Smooth muscle cell (in vitro differentiated cells): ENCODE data around the gene VPS13C. TPM values are rescaled to one million over a fixed set of nuclear protein-coding genes. Genes with fewer than 3 reads are reported as not detected.
"Not testable (repeated sequence)": the region's sequence is repeated elsewhere in the genome, so short reads cannot be mapped to it uniquely, and the experiment has no call there.

Experiments used
- DNase-seq: peaks from one replicate; lab custom pipeline; 2025; ENCODE audit not compliant: unreplicated experiment; lab: John Stamatoyannopoulos, UW
- H2AFZ ChIP-seq: fragments of 200-600 bp; sonication (generic); 2 replicates; pipeline ENCODE4 v1.6.0; 2016; ENCODE audit warnings: antibody characterized with exemption, low read depth, mild to moderate bottlenecking
- H3F3A ChIP-seq: fragments of 200-600 bp; sonication (generic); 2 replicates; pipeline ENCODE4 v1.6.0; 2017; ENCODE audit warnings: antibody characterized with exemption, low read depth
- H3K27ac ChIP-seq: fragments of 200-600 bp; sonication (generic); 2 replicates; pipeline ENCODE4 v1.5.1; 2016; ENCODE audit warnings: low read depth, mild to moderate bottlenecking
- H3K27me3 ChIP-seq: fragments of 200-600 bp; sonication (generic); 2 replicates; pipeline ENCODE4 v1.6.1; 2016; ENCODE audit warnings: low read depth, mild to moderate bottlenecking
- H3K36me3 ChIP-seq: fragments of 200-600 bp; sonication (generic); 2 replicates; pipeline ENCODE4 v1.5.1; 2016; ENCODE audit warnings: low read depth
- H3K4me1 ChIP-seq: fragments of 200-600 bp; sonication (generic); 2 replicates; pipeline ENCODE4 v1.5.1; 2016; ENCODE audit warnings: low read depth
- H3K4me2 ChIP-seq: fragments of 200-600 bp; sonication (generic); 2 replicates; pipeline ENCODE4 v1.6.0; 2016; ENCODE audit warnings: mild to moderate bottlenecking
- H3K4me3 ChIP-seq: fragments of 200-600 bp; sonication (generic); 2 replicates; pipeline ENCODE4 v1.5.1; 2016; ENCODE audit warnings: mild to moderate bottlenecking
- H3K79me2 ChIP-seq: fragments of 200-600 bp; sonication (generic); 2 replicates; pipeline ENCODE4 v1.6.0; 2016; ENCODE audit warnings: low read depth, mild to moderate bottlenecking
- H3K9ac ChIP-seq: fragments of 200-600 bp; sonication (generic); 2 replicates; pipeline ENCODE4 v1.6.0; 2016; ENCODE audit warnings: low read depth
- H3K9me3 ChIP-seq: fragments of 200-600 bp; sonication (generic); replicated peaks from 2 replicates; pipeline ENCODE4 v1.5.1; 2016; ENCODE audit warnings: low read depth
- H4K20me1 ChIP-seq: fragments of 200-600 bp; sonication (generic); 2 replicates; pipeline ENCODE4 v1.6.0; 2016; ENCODE audit warnings: low read depth
- WGBS: methylation state at CpG from one replicate; pipeline ENCODE4 v1.1.7; 2016; ENCODE audit warnings: low lambda C conversion rate; 5-methylcytosine and 5-hydroxymethylcytosine counted together
- polyA plus RNA-seq: library from polyadenylated mRNA; unstranded; fragments of >200 nt; fragmentation: Nextera tagmentation; extraction: Ambion mirVana; gene quantifications from 2 replicates; pipeline ENCODE4 v1.2.1, GENCODE V29; 2016
- total RNA-seq: library from RNA; depleted of rRNA; stranded (reverse); fragments of >200 nt; gene quantifications from 2 replicates; pipeline ENCODE4 v1.2.3, GENCODE V29; 2014
- TF ChIP-seq, protein P1 (sequence below): fragments of 200-600 bp; sonication (generic); IDR thresholded peaks from 2 replicates; pipeline ENCODE4 v1.5.1; 2017; ENCODE audit warnings: borderline replicate concordance, mild to moderate bottlenecking, antibody characterized with exemption; ENCODE audit not compliant: insufficient read depth, poor library complexity, severe bottlenecking

Gene VPS13C
- total and polyA plus RNA-seq, 2 experiments from 2014 or later: 2.8 to 33.8 TPM

GRCh38 chr15:62020576-62021160, 39.6 kb downstream of the VPS13C start:
- H3K4me1 ChIP-seq: no peaks in the 10 kb centered on the region
- no peaks in the 10 kb centered on the region for H4K20me1 ChIP-seq
- H3K79me2 ChIP-seq: no peaks in the 10 kb centered on the region
- H3K4me2 ChIP-seq: no peak overlapping the region
- H3F3A ChIP-seq: no peaks in the 10 kb centered on the region
- no peaks in the 10 kb centered on the region for H3K9me3 ChIP-seq
- H3K27me3 ChIP-seq: no peaks in the 10 kb centered on the region
- TF ChIP-seq, protein P1, sequence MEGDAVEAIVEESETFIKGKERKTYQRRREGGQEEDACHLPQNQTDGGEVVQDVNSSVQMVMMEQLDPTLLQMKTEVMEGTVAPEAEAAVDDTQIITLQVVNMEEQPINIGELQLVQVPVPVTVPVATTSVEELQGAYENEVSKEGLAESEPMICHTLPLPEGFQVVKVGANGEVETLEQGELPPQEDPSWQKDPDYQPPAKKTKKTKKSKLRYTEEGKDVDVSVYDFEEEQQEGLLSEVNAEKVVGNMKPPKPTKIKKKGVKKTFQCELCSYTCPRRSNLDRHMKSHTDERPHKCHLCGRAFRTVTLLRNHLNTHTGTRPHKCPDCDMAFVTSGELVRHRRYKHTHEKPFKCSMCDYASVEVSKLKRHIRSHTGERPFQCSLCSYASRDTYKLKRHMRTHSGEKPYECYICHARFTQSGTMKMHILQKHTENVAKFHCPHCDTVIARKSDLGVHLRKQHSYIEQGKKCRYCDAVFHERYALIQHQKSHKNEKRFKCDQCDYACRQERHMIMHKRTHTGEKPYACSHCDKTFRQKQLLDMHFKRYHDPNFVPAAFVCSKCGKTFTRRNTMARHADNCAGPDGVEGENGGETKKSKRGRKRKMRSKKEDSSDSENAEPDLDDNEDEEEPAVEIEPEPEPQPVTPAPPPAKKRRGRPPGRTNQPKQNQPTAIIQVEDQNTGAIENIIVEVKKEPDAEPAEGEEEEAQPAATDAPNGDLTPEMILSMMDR: no peak
- no peak overlapping the region for H3K4me3 ChIP-seq
- no peak overlapping the region for H3K27ac ChIP-seq
- no peak for DNase-seq
- H3K9ac ChIP-seq: no peak overlapping the region
- no peak overlapping the region for H2AFZ ChIP-seq
- H3K36me3 ChIP-seq: peaks cover 9% of the 10 kb centered on the region
- 99% methylated on average over 3 of the region's 3 CpGs for WGBS

DNA sequence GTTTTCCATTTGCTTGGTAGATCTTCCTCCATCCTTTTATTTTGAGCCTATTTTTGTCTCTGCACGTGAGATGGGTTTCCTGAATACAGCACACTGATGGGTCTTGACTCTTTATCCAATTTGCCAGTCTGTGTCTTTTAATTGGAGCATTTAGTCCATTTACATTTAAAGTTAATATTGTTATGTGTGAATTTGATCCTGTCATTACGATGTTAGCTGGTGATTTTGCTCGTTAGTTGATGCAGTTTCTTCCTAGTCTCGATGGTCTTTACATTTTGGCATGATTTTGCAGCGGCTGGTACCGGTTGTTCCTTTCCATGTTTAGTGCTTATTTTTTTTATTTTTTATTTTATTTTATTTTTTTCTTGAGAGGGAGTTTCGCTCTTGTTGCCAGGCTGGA, 54.9 kb downstream of the VPS13C start:
- H3F3A ChIP-seq, H2AFZ ChIP-seq, H3K9me3 ChIP-seq, H3K4me3 ChIP-seq, H3K9ac ChIP-seq, H3K79me2 ChIP-seq, H3K4me1 ChIP-seq, H3K4me2 ChIP-seq, H4K20me1 ChIP-seq, DNase-seq, H3K27ac ChIP-seq, H3K27me3 ChIP-seq: not testable (repeated sequence)
- 93% methylated on average over 7 of the region's 7 CpGs for WGBS
- peaks cover 15% of the 10 kb centered on the region for H3K36me3 ChIP-seq

DNA sequence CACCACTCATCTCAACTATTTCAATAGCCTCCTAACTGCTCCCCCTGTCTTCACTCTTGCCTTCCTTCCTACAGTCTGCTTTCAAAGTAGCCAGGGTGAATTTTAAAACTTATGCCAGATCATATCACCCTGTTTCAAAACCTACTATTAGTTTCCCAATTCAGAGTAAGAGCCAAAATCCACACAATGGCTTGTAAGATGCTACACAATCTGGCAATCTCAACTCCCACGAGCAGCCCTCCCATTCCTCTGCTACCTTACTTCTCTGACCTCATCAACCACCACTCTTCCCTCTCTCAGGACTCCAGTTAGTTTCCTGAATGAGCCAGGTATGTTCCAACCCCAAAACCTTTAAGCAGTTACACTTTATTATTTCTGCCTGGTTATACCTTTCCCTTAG, 62.5 kb downstream of the VPS13C start:
- DNase-seq: no peak

DNA sequence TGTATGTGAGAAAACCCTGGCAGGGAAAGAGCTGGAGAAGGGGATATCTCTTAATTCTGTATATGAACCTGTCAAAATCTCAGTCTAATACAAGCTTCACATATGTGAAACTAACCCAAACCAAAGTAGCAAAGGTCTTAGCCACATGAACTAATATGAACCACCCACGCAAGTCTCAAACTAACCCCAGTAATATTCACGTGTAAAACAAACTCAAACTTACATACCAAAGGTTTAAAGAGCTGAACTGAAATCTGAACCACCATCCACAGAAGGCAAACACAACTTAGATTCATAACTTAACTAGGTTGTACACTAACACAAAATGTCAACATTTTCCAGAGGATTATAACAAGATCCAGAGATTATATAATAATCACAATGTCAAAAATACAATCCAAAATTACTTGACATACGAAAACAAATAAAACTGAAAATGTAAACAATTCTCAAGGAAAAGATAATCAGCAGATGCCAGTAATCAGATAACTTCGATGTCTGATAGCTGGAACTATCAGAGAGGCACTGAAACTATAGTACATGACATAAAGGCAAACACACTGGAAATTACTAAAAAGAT, 64.1 kb downstream of the VPS13C start:
- no peak overlapping the region for H3K27ac ChIP-seq
- WGBS: 77% methylated on average over 4 of the region's 4 CpGs
- H3K4me3 ChIP-seq: no peak overlapping the region

More for the DNA sequence above, 62.5 kb downstream of the VPS13C start:
- Histone ChIP-seq H3K27ac (no peak overlapping the region), H4K20me1 (no peaks in the 10 kb centered on the region), H3F3A (no peaks in the 10 kb centered on the region), H3K27me3 (no peaks in the 10 kb centered on the region), H3K4me1 (no peaks in the 10 kb centered on the region), H3K4me3 (no peak overlapping the region), H3K4me2 (no peak overlapping the region), H3K79me2 (no peaks in the 10 kb centered on the region), H3K9me3 (no peaks in the 10 kb centered on the region), H3K9ac (no peak overlapping the region), H3K36me3 (no peaks in the 10 kb centered on the region), H2AFZ (no peak overlapping the region)
- WGBS: 76% methylated on average over 1 of the region's 1 CpG
- TF ChIP-seq, protein P1: no peak

More for the DNA sequence above, 64.1 kb downstream of the VPS13C start:
- Histone ChIP-seq H3K36me3 (no peaks in the 10 kb centered on the region), H3K9ac (no peak overlapping the region), H2AFZ (no peak overlapping the region), H3K9me3 (no peaks in the 10 kb centered on the region), H3F3A (no peaks in the 10 kb centered on the region), H3K79me2 (no peaks in the 10 kb centered on the region), H3K4me2 (no peak overlapping the region), H4K20me1 (no peaks in the 10 kb centered on the region), H3K4me1 (no peaks in the 10 kb centered on the region), H3K27me3 (no peaks in the 10 kb centered on the region)
- no peak for DNase-seq
- TF ChIP-seq, protein P1: no peak
